HepG2 (cell line): ENCODE measurements around the gene C1orf159. TPM values are rescaled to one million over a fixed set of nuclear protein-coding genes. Genes with fewer than 3 reads are reported as not detected.

ENCODE experiments used
- CHCHD3 ChIP-seq: sonication (generic); formaldehyde crosslinking; IDR thresholded peaks from 2 replicates; pipeline ENCODE4 v1.8.0; 2022; ENCODE audit warnings: mild to moderate bottlenecking, missing genetic modification reagents, moderate library complexity
- E2F1 ChIP-seq: sonication (generic); formaldehyde crosslinking; IDR thresholded peaks from 2 replicates; pipeline ENCODE4 v1.5.0; 2020; ENCODE audit warnings: missing genetic modification reagents
- KAT2B ChIP-seq: fragments of 150-350 bp; IDR thresholded peaks from 2 replicates; pipeline ENCODE4 v1.6.1; 2014; ENCODE audit warnings: low read depth, low read length, borderline replicate concordance
- NR1H2 ChIP-seq: sonication (generic); formaldehyde crosslinking; IDR thresholded peaks from 2 replicates; pipeline ENCODE4 v1.8.1; 2022; ENCODE audit warnings: low read depth, missing genetic modification reagents, borderline replicate concordance
- PATZ1 ChIP-seq: sonication (generic); formaldehyde crosslinking; IDR thresholded peaks from 2 replicates; pipeline ENCODE4 v1.4.0; 2020; ENCODE audit warnings: missing genetic modification reagents
- REPIN1 ChIP-seq: sonication (generic); formaldehyde crosslinking; IDR thresholded peaks from 2 replicates; pipeline ENCODE4 v1.8.0; 2022; ENCODE audit warnings: missing genetic modification reagents, low read depth, mild to moderate bottlenecking, borderline replicate concordance
- SMAD3 ChIP-seq: sonication (generic); formaldehyde crosslinking; IDR thresholded peaks from 2 replicates; pipeline ENCODE4 v1.4.0; 2020; ENCODE audit warnings: missing genetic modification reagents
- SRF ChIP-seq: IDR thresholded peaks from 2 replicates; pipeline ENCODE4 v1.6.1; 2011; ENCODE audit warnings: mild to moderate bottlenecking, low read depth, low read length, moderate library complexity
- ZFP36 ChIP-seq: fragments of 150-350 bp; IDR thresholded peaks from 2 replicates; pipeline ENCODE4 v1.6.1; 2018; ENCODE audit warnings: borderline replicate concordance, low read length, low read depth; ENCODE audit not compliant: partially characterized antibody
- ZNF232 ChIP-seq: sonication (generic); formaldehyde crosslinking; IDR thresholded peaks from 2 replicates; pipeline ENCODE4 v1.4.0; 2020; ENCODE audit warnings: missing genetic modification reagents, borderline replicate concordance
- ZNF382 ChIP-seq: sonication (generic); formaldehyde crosslinking; IDR thresholded peaks from 2 replicates; pipeline ENCODE4 v1.5.0; 2020; ENCODE audit warnings: missing genetic modification reagents, mild to moderate bottlenecking, borderline replicate concordance
- ZNF558 ChIP-seq: sonication (generic); formaldehyde crosslinking; IDR thresholded peaks from 2 replicates; pipeline ENCODE4 v1.9.0; 2022; ENCODE audit warnings: mild to moderate bottlenecking, missing genetic modification reagents, borderline replicate concordance
- ZNF563 ChIP-seq: sonication (generic); formaldehyde crosslinking; IDR thresholded peaks from 2 replicates; pipeline ENCODE4 v1.8.0; 2022; ENCODE audit warnings: mild to moderate bottlenecking, moderate library complexity, missing genetic modification reagents
- ZNF737 ChIP-seq: sonication (generic); formaldehyde crosslinking; IDR thresholded peaks from 2 replicates; pipeline ENCODE4 v1.5.0; 2020; ENCODE audit warnings: missing genetic modification reagents, mild to moderate bottlenecking, borderline replicate concordance
- ZNF773 ChIP-seq: sonication (generic); formaldehyde crosslinking; IDR thresholded peaks from 2 replicates; pipeline ENCODE4 v1.4.0; 2020; ENCODE audit warnings: missing genetic modification reagents, borderline replicate concordance
- ZNF816 ChIP-seq: sonication (generic); formaldehyde crosslinking; IDR thresholded peaks from 2 replicates; pipeline ENCODE4 v1.8.0; 2022; ENCODE audit warnings: missing genetic modification reagents, mild to moderate bottlenecking, borderline replicate concordance
- ZSCAN12 ChIP-seq: sonication (generic); formaldehyde crosslinking; IDR thresholded peaks from 2 replicates; pipeline ENCODE4 v1.9.0; 2021; ENCODE audit warnings: mild to moderate bottlenecking, missing genetic modification reagents
- ZXDC ChIP-seq: sonication (generic); formaldehyde crosslinking; IDR thresholded peaks from 2 replicates; pipeline ENCODE4 v1.5.0; 2020; ENCODE audit warnings: mild to moderate bottlenecking, missing genetic modification reagents
- polyA plus RNA-seq, 8 experiments: library from polyadenylated mRNA; depleted of rRNA in 3 of 8; stranded (reverse) in 7 of 8; unstranded in 1 of 8; fragments of >200 nt; fragmentation: Illumina TruSeq in 4 of 8; extraction: Trizol in 4 of 8; gene quantifications; 2 replicates each; pipeline versions ENCODE4 v1.2.1 to v1.2.3, GENCODE V29; 2011 to 2016; ENCODE audit warnings: low read depth in 4 of 8, missing spikeins in 1 of 8, mixed read lengths in 1 of 8; ENCODE audit not compliant: insufficient read depth in 1 of 8
- total RNA-seq, 5 experiments: library from RNA; depleted of rRNA; stranded (reverse); fragments of >200 nt; fragmentation: Illumina TruSeq; extraction: Trizol; gene quantifications; 2 replicates each; pipeline ENCODE4 v1.2.3, GENCODE V29; 2016; ENCODE audit warnings: low read depth in 1 of 5
- TF ChIP-seq, protein P1 (sequence below): sonication (generic); formaldehyde crosslinking; IDR thresholded peaks from 2 replicates; pipeline ENCODE4 v1.5.0; 2020; ENCODE audit warnings: mild to moderate bottlenecking, missing genetic modification reagents
- TF ChIP-seq, protein P2 (sequence below): sonication (generic); formaldehyde crosslinking; IDR thresholded peaks from 2 replicates; pipeline ENCODE4 v1.4.0; 2020; ENCODE audit warnings: missing genetic modification reagents, mild to moderate bottlenecking, borderline replicate concordance

C1orf159 gene
- total and polyA plus RNA-seq, 2 of the 13 experiments (the other 11 are each of a cell fraction or from before 2014, with no cell fraction given): 3.8 to 6.7 TPM

DNA sequence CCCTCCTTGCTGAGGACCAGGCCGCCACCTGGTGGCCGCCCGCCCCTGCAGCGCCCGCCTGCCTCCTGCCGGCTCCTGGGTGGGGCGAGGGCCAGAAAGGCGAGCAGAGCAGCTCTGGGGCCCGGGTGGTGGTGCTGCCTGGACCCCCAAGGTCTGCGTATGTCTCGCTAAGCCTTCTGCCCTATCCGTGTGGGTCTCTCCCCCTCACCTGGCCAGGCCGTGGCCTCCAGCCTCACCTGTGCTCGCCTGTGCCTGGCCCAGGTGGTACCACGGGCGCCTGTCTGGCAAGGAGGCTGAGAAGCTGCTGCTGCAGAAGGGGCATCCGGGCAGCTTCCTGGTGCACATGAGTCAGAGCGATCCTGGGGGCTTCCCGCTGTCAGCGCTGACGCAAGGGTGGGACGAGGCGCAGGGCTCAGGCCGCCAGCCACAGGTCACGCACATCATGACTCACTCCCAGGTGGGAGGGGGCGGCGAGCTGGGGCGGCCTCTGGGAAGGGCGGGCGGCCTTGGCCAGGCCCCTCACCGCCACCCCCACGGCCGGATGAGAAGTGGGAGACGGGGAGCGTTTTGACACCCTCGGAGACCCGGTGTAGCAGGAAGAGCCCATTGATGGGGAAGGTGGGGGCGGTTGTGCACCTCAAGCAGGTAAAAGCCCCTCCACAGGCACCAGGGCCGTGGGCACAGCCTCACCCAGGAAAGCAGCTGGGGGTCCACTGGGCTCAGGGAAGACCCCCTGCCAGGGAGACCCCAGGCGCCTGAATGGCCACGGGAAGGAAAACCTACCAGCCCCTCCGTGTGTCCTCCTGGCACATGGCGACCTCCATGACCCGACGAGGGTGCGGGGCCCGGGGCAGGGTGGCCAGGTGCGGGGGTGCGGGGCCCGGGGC is 51.7 kb downstream of the C1orf159 start (continued):
- TF ChIP-seq ZNF558 (CRISPR knock-in tag): peak; percentile 88
- no peak for TF ChIP-seq ZNF232 (CRISPR knock-in tag)
- TF ChIP-seq ZNF737 (CRISPR knock-in tag): no peak
- no peak for TF ChIP-seq ZNF816 (CRISPR knock-in tag)
- TF ChIP-seq SMAD3 (CRISPR knock-in tag): no peak
- TF ChIP-seq SRF: no peak
- TF ChIP-seq ZSCAN12 (CRISPR knock-in tag): no peak
- TF ChIP-seq ZNF563: peak; percentile 71; the same call in 1 of the 2 replicates
- TF ChIP-seq KAT2B: no peak
- no peak for TF ChIP-seq ZNF382 (CRISPR knock-in tag)
- no peak for TF ChIP-seq ZNF773 (CRISPR knock-in tag)
- no peak for TF ChIP-seq REPIN1
- TF ChIP-seq, protein P1, sequence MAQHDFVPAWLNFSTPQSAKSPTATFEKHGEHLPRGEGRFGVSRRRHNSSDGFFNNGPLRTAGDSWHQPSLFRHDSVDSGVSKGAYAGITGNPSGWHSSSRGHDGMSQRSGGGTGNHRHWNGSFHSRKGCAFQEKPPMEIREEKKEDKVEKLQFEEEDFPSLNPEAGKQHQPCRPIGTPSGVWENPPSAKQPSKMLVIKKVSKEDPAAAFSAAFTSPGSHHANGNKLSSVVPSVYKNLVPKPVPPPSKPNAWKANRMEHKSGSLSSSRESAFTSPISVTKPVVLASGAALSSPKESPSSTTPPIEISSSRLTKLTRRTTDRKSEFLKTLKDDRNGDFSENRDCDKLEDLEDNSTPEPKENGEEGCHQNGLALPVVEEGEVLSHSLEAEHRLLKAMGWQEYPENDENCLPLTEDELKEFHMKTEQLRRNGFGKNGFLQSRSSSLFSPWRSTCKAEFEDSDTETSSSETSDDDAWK: no peak
- TF ChIP-seq, protein P2, sequence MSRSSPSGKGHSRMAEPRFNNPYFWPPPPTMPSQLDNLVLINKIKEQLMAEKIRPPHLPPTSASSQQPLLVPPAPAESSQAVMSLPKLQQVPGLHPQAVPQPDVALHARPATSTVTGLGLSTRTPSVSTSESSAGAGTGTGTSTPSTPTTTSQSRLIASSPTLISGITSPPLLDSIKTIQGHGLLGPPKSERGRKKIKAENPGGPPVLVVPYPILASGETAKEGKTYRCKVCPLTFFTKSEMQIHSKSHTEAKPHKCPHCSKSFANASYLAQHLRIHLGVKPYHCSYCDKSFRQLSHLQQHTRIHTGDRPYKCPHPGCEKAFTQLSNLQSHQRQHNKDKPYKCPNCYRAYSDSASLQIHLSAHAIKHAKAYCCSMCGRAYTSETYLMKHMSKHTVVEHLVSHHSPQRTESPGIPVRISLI: no peak
- TF ChIP-seq E2F1 (CRISPR knock-in tag): no peak
- no peak for TF ChIP-seq ZXDC (CRISPR knock-in tag)
- TF ChIP-seq CHCHD3 (CRISPR knock-in tag): peak; percentile 87; the same call in 1 of the 2 replicates
- TF ChIP-seq NR1H2: no peak
- no peak for TF ChIP-seq ZFP36
- TF ChIP-seq PATZ1: peak; percentile 78
